WTC11 (cell line): ENCODE results near the gene FNDC5. TPM values are rescaled to one million over a fixed set of nuclear protein-coding genes. Genes with fewer than 3 reads are reported as not detected.
A peak's percentile ranks its signal among the peaks of the same experiment; 100 is the strongest.

ENCODE experiments used
- ATAC-seq: fragments of 200-7000 bp; cut with Tn5 transposase; 2 replicates; pipeline ENCODE4 v1.10.0; 2021; ENCODE audit warnings: mild to moderate bottlenecking, moderate library complexity
- CTCF ChIA-PET: fragments of 300-600 bp; sonication (Branson Sonifier 250); formaldehyde crosslinking; loops from one replicate; lab custom pipeline; 2021; ENCODE audit warnings: antibody characterized with exemption; lab: Charles Lee
- POLR2A ChIA-PET: fragments of 350-600 bp; sonication (Branson Sonifier 250); formaldehyde crosslinking; loops from one replicate; lab custom pipeline; 2021; ENCODE audit warnings: antibody characterized with exemption; lab: Charles Lee
- DNase-seq: peaks from one replicate; pipeline ENCODE4 v3.0.0; 2021; ENCODE audit warnings: low spot score
- H3K27ac Mint-ChIP-seq: 2 replicates; pipeline ENCODE4 v1.8.0; 2021; ENCODE audit warnings: mixed read lengths
- H3K27me3 Mint-ChIP-seq: 2 replicates; pipeline ENCODE4 v1.8.0; 2021; ENCODE audit warnings: low read depth, mild to moderate bottlenecking, moderate library complexity, mixed read lengths
- H3K36me3 Mint-ChIP-seq: 2 replicates; pipeline ENCODE4 v1.8.0; 2021; ENCODE audit warnings: mixed read lengths
- H3K4me1 Mint-ChIP-seq: 2 replicates; pipeline ENCODE4 v1.8.0; 2022; ENCODE audit warnings: mixed read lengths
- H3K4me3 Mint-ChIP-seq: 2 replicates; pipeline ENCODE4 v1.8.0; 2021; ENCODE audit warnings: mild to moderate bottlenecking, moderate library complexity, mixed read lengths
- H3K9me3 Mint-ChIP-seq: 2 replicates; pipeline ENCODE4 v1.8.0; 2021; ENCODE audit warnings: mixed read lengths
- ATF3 ChIP-seq: sonication (generic); formaldehyde crosslinking; conservative IDR thresholded peaks from 2 replicates; pipeline ENCODE4 v1.8.1; 2022; ENCODE audit warnings: mild to moderate bottlenecking, missing genetic modification reagents
- ATF6 ChIP-seq: sonication (generic); formaldehyde crosslinking; IDR thresholded peaks from 2 replicates; pipeline ENCODE4 v1.8.1; 2023; ENCODE audit warnings: mild to moderate bottlenecking, missing genetic modification reagents
- CREB1 ChIP-seq: sonication (generic); formaldehyde crosslinking; IDR thresholded peaks from 2 replicates; pipeline ENCODE4 v1.8.0; 2023; ENCODE audit warnings: mild to moderate bottlenecking, missing genetic modification reagents
- E2F1 ChIP-seq: sonication (generic); formaldehyde crosslinking; IDR thresholded peaks from 2 replicates; pipeline ENCODE4 v1.8.0; 2022; ENCODE audit warnings: mild to moderate bottlenecking, missing genetic modification reagents
- ERG ChIP-seq: fragments of 250-450 bp; sonication (Bioruptor Pico); IDR thresholded peaks from 2 replicates; pipeline ENCODE4 v1.8.0; 2021; ENCODE audit warnings: mild to moderate bottlenecking
- ETV6 ChIP-seq: sonication (generic); formaldehyde crosslinking; IDR thresholded peaks from 2 replicates; pipeline ENCODE4 v1.8.1; 2022; ENCODE audit warnings: mild to moderate bottlenecking, missing genetic modification reagents
- FOXK1 ChIP-seq: sonication (generic); formaldehyde crosslinking; IDR thresholded peaks from 2 replicates; pipeline ENCODE4 v1.8.0; 2022; ENCODE audit warnings: mild to moderate bottlenecking, moderate library complexity, missing genetic modification reagents
- IRF2 ChIP-seq: sonication (generic); formaldehyde crosslinking; IDR thresholded peaks from 2 replicates; pipeline ENCODE4 v1.8.0; 2022; ENCODE audit warnings: low read depth, missing genetic modification reagents, borderline replicate concordance
- JAZF1 ChIP-seq: fragments of 250-450 bp; sonication (Bioruptor Pico); IDR thresholded peaks from 2 replicates; pipeline ENCODE4 v1.9.0; 2021; ENCODE audit warnings: moderate library complexity, mild to moderate bottlenecking, inconsistent platforms
- NR3C1 ChIP-seq: sonication (generic); formaldehyde crosslinking; conservative IDR thresholded peaks from 2 replicates; pipeline ENCODE4 v1.8.1; 2023; ENCODE audit warnings: low read depth, mild to moderate bottlenecking, missing genetic modification reagents
- TEAD4 ChIP-seq: sonication (generic); formaldehyde crosslinking; IDR thresholded peaks from 2 replicates; pipeline ENCODE4 v1.8.0; 2022; ENCODE audit warnings: mild to moderate bottlenecking, missing genetic modification reagents
- TP53 ChIP-seq: sonication (generic); formaldehyde crosslinking; IDR thresholded peaks from 2 replicates; pipeline ENCODE4 v1.8.1; 2023; ENCODE audit warnings: mild to moderate bottlenecking, missing genetic modification reagents
- ZMAT4 ChIP-seq: fragments of 250-450 bp; sonication (Bioruptor Pico); IDR thresholded peaks from 2 replicates; pipeline ENCODE4 v1.9.0; 2021; ENCODE audit warnings: mild to moderate bottlenecking
- ZNF138 ChIP-seq: sonication (generic); formaldehyde crosslinking; conservative IDR thresholded peaks from 2 replicates; pipeline ENCODE4 v1.8.1; 2022; ENCODE audit warnings: mild to moderate bottlenecking, moderate library complexity, missing genetic modification reagents
- ZNF232 ChIP-seq: sonication (generic); formaldehyde crosslinking; IDR thresholded peaks from 2 replicates; pipeline ENCODE4 v1.8.0; 2022; ENCODE audit warnings: mild to moderate bottlenecking, missing genetic modification reagents
- ZNF423 ChIP-seq: fragments of 250-450 bp; sonication (Bioruptor Pico); IDR thresholded peaks from 2 replicates; pipeline ENCODE4 v2.1.2; 2022; ENCODE audit warnings: mild to moderate bottlenecking, moderate library complexity
- ZNF425 ChIP-seq: fragments of 250-450 bp; sonication (Bioruptor Pico); conservative IDR thresholded peaks from 2 replicates; pipeline ENCODE4 v1.9.0; 2021; ENCODE audit warnings: mild to moderate bottlenecking
- ZSCAN18 ChIP-seq: fragments of 250-450 bp; sonication (Bioruptor Pico); IDR thresholded peaks from 2 replicates; pipeline ENCODE4 v2.1.2; 2022; ENCODE audit warnings: mild to moderate bottlenecking, moderate library complexity
- total RNA-seq: library from RNA; stranded (reverse); gene quantifications from 3 replicates; pipeline ENCODE4 v1.2.3, GENCODE V29; 2021

FNDC5 gene
- total RNA-seq, 1 experiment from 2014 or later: 1.2 TPM

GRCh38 chr1:32869923-32870614 lies 643 bp downstream of the FNDC5 start:
- peak overlapping the region; percentile 76 for H3K4me3 Mint-ChIP-seq
- ATAC-seq: peak; percentile 3; the same call in 1 of the 2 replicates
- CTCF ChIA-PET: interaction anchor here (1.8 to 4.6 kb wide), 4 partner anchors 16 to 158 kb away, joined by 6 to 45 read pairs (median 21); partner anchors contain the start of gene HPCA
- POLR2A ChIA-PET: no interaction called here
- H3K27ac Mint-ChIP-seq: no peak overlapping the region
- H3K4me1 Mint-ChIP-seq: peaks cover 24% of the 10 kb centered on the region
- H3K36me3 Mint-ChIP-seq: no peaks in the 10 kb centered on the region
- TF ChIP-seq ZNF423 (CRISPR knock-in tag) (peak; percentile 60; the same call in 1 of the 2 replicates), ZNF232 (CRISPR knock-in tag) (no peak)
- no peak for DNase-seq
- H3K9me3 Mint-ChIP-seq: no peaks in the 10 kb centered on the region
- peaks cover 39% of the 10 kb centered on the region for H3K27me3 Mint-ChIP-seq

- Mint-ChIP-seq H3K27me3 (peaks cover 39% of the 10 kb centered on the region), H3K27ac (no peak overlapping the region), H3K9me3 (no peaks in the 10 kb centered on the region), H3K4me3 (peak overlapping the region; percentile 76; the same call in 1 of the 2 replicates), H3K4me1 (peaks cover 24% of the 10 kb centered on the region), H3K36me3 (no peaks in the 10 kb centered on the region)
- TF ChIP-seq TP53 (no peak), FOXK1 (CRISPR knock-in tag) (no peak), ERG (CRISPR knock-in tag) (no peak), ETV6 (CRISPR knock-in tag) (no peak), E2F1 (CRISPR knock-in tag) (no peak)
- ChIA-PET CTCF (interaction anchor here (1.8 to 4.6 kb wide), 3 partner anchors 17 to 156 kb away, joined by 6 to 45 read pairs (median 31); partner anchors contain the start of gene HPCA), POLR2A (no interaction called here)
- ATAC-seq (no peak), DNase-seq (no peak)
Observed at GRCh38 chr1:32868806-32869455, 1.8 kb downstream of the FNDC5 start.

GRCh38 chr1:32868085-32868484 lies 2.6 kb downstream of the FNDC5 start:
- Mint-ChIP-seq H3K27ac (no peak overlapping the region), H3K27me3 (peaks cover 39% of the 10 kb centered on the region), H3K4me1 (peaks cover 24% of the 10 kb centered on the region), H3K36me3 (no peaks in the 10 kb centered on the region), H3K4me3 (no peak overlapping the region), H3K9me3 (no peaks in the 10 kb centered on the region)
- no peak for DNase-seq
- ATAC-seq: no peak
- ChIA-PET POLR2A (no interaction called here), CTCF (no interaction called here)
- TF ChIP-seq ZNF425 (CRISPR knock-in tag) (no peak), CREB1 (no peak), ZNF138 (CRISPR knock-in tag) (no peak), JAZF1 (CRISPR knock-in tag) (no peak), ZSCAN18 (no peak), NR3C1 (CRISPR knock-in tag) (no peak), IRF2 (CRISPR knock-in tag) (no peak), TEAD4 (CRISPR knock-in tag) (no peak), ZMAT4 (no peak), ZNF423 (CRISPR knock-in tag) (no peak), ATF3 (CRISPR knock-in tag) (no peak), ATF6 (no peak)
